GM12878 (cell line): ENCODE measurements around the gene ANAPC2. TPM values are rescaled to one million over a fixed set of nuclear protein-coding genes. Genes with fewer than 3 reads are reported as not detected.

Experiments
- ATAC-seq: fragments of 200-7000 bp; cut with Tn5 transposase; 3 replicates; pipeline ENCODE4 v1.9.1; 2020; ENCODE audit warnings: mild to moderate bottlenecking, moderate library complexity
- BruUV-seq: library from RNA; stranded (reverse); fragments of 400-500 nt; replicated peaks from 2 replicates; lab custom pipeline; 2021; lab: Mats Ljungman, UMichigan
- CTCF ChIA-PET: fragments of 300-600 bp; sonication (Branson Sonifier 250); formaldehyde crosslinking; extraction: SDS; loops from one replicate; lab custom pipeline; 2021; ENCODE audit warnings: inconsistent platforms; lab: Yijun Ruan, JAX
- POLR2A ChIA-PET: fragments of 350-600 bp; formaldehyde crosslinking; extraction: SDS; loops from one replicate; lab custom pipeline; 2021; ENCODE audit warnings: inconsistent platforms; lab: Charles Lee
- RAD21 ChIA-PET: fragments of 300-600 bp; sonication (Branson Sonifier 250); formaldehyde crosslinking; loops from one replicate; lab custom pipeline; 2023; ENCODE audit warnings: antibody characterized with exemption; ENCODE audit not compliant: unreplicated experiment; lab: Charles Lee
- SMC1A ChIA-PET: fragments of 300-600 bp; sonication (Branson Sonifier 250); formaldehyde crosslinking; loops from one replicate; lab custom pipeline; 2023; ENCODE audit not compliant: unreplicated experiment, uncharacterized antibody; lab: Charles Lee
- DNase-seq: peaks from one replicate; pipeline ENCODE4 v3.0.0-alpha.2; 2011; ENCODE audit warnings: low read depth, low spot score
- FAIRE-seq: peaks from 3 replicates; lab custom pipeline; 2011; peaks lifted over from hg19 to GRCh38; lab: Jason Lieb, UNC
- H2AFZ ChIP-seq: 2 replicates; pipeline ENCODE4 v1.6.0; 2011; ENCODE audit warnings: low read depth, low read length, control low read depth; ENCODE audit not compliant: control insufficient read depth
- H3K27ac ChIP-seq: 2 replicates; pipeline ENCODE4 v1.5.1; 2011; ENCODE audit warnings: control low read depth; ENCODE audit not compliant: control insufficient read depth, insufficient read depth
- H3K27me3 ChIP-seq, 2 experiments: replicated peaks in 1 of 2; 2 replicates each; pipeline versions ENCODE4 v1.6.0 to v1.6.1; 2011; ENCODE audit warnings: low read length in 1 of 2; ENCODE audit not compliant: control insufficient read depth in 2 of 2, insufficient read depth in 2 of 2
- H3K36me3 ChIP-seq, 2 experiments: 2 replicates each; pipeline ENCODE4 v1.5.1; 2011; ENCODE audit warnings: low read length in 1 of 2; ENCODE audit not compliant: control insufficient read depth in 2 of 2, insufficient read depth in 2 of 2
- H3K4me1 ChIP-seq: 2 replicates; pipeline ENCODE4 v1.6.1; 2011; ENCODE audit warnings: mild to moderate bottlenecking, low read length, moderate library complexity, mixed read lengths; ENCODE audit not compliant: control insufficient read depth, insufficient read depth
- H3K4me2 ChIP-seq: 2 replicates; pipeline ENCODE4 v1.6.0; 2011; ENCODE audit warnings: control low read depth; ENCODE audit not compliant: control insufficient read depth, insufficient read depth
- H3K4me3 ChIP-seq: fragments of 200-600 bp; sonication (generic); 2 replicates; pipeline ENCODE4 v1.5.1; 2016
- H3K79me2 ChIP-seq: 2 replicates; pipeline ENCODE4 v1.6.0; 2011; ENCODE audit warnings: low read length; ENCODE audit not compliant: control insufficient read depth, insufficient read depth
- H3K9ac ChIP-seq: 2 replicates; pipeline ENCODE4 v1.8.0; 2011; ENCODE audit warnings: low read length, control low read depth, mixed read lengths; ENCODE audit not compliant: control insufficient read depth, insufficient read depth
- H3K9me3 ChIP-seq: replicated peaks from 3 replicates; pipeline ENCODE4 v1.5.1; 2011; ENCODE audit warnings: mild to moderate bottlenecking, low read length; ENCODE audit not compliant: control insufficient read depth, insufficient read depth
- H4K20me1 ChIP-seq: 2 replicates; pipeline ENCODE4 v1.6.0; 2011; ENCODE audit not compliant: control insufficient read depth, insufficient read depth
- BMI1 ChIP-seq: fragments of 450-650 bp; IDR thresholded peaks from 2 replicates; pipeline ENCODE4 v1.6.1; 2016; ENCODE audit warnings: mild to moderate bottlenecking, moderate library complexity, borderline replicate concordance
- CREM ChIP-seq: IDR thresholded peaks from 2 replicates; pipeline ENCODE4 v1.6.1; 2014; ENCODE audit warnings: antibody characterized with exemption, low read depth
- HDAC6 ChIP-seq: fragments of 200-600 bp; sonication (generic); IDR thresholded peaks from one replicate; pipeline ENCODE4 v1.8.0; 2017; ENCODE audit warnings: antibody characterized with exemption; ENCODE audit not compliant: unreplicated experiment
- JUND ChIP-seq: IDR thresholded peaks from 2 replicates; pipeline ENCODE4 v1.6.1; 2012; ENCODE audit warnings: low read depth, mild to moderate bottlenecking, low read length, improper control_type of control experiment, moderate library complexity
- MAX ChIP-seq: IDR thresholded peaks from 2 replicates; pipeline ENCODE4 v1.6.1; 2012; ENCODE audit warnings: low read depth, low read length, improper control_type of control experiment
- MLLT1 ChIP-seq: fragments of 450-650 bp; IDR thresholded peaks from 2 replicates; pipeline ENCODE4 v1.6.1; 2016; ENCODE audit warnings: mild to moderate bottlenecking
- NR2F1 ChIP-seq: fragments of 450-650 bp; conservative IDR thresholded peaks from 2 replicates; pipeline ENCODE4 v1.6.1; 2017; ENCODE audit warnings: mild to moderate bottlenecking
- TAF1 ChIP-seq: IDR thresholded peaks from 2 replicates; pipeline ENCODE4 v1.6.1; 2011; ENCODE audit warnings: mild to moderate bottlenecking, low read depth, low read length, borderline replicate concordance
- TBL1XR1 ChIP-seq: IDR thresholded peaks from 2 replicates; pipeline ENCODE4 v1.6.1; 2012; ENCODE audit warnings: low read depth, low read length, improper control_type of control experiment
- USF1 ChIP-seq: IDR thresholded peaks from 2 replicates; pipeline ENCODE4 v1.6.1; 2011; ENCODE audit warnings: borderline replicate concordance, low read depth, mild to moderate bottlenecking, moderate library complexity, mixed read lengths, low read length; ENCODE audit not compliant: insufficient read depth; ENCODE audit errors: extremely low read length
- ZNF687 ChIP-seq: fragments of 450-650 bp; IDR thresholded peaks from 2 replicates; pipeline ENCODE4 v1.6.1; 2017; ENCODE audit warnings: mild to moderate bottlenecking, moderate library complexity
- WGBS: methylation state at CpG from one replicate; pipeline ENCODE4 v1.1.6; 2016; ENCODE audit warnings: low lambda C conversion rate; ENCODE audit not compliant: insufficient replicate concordance, insufficient coverage; ENCODE audit errors: missing lambda C conversion rate; 5-methylcytosine and 5-hydroxymethylcytosine counted together
- in situ Hi-C: fragments of 300-500 bp; cut with MboI; formaldehyde crosslinking; loops from 9 replicates; pipeline ENCODE4 v1.14.3; 2018; ENCODE audit warnings: mixed read lengths
- intact Hi-C: fragments of 100-400 bp; cut with micrococcal nuclease; formaldehyde crosslinking; loops from one replicate; pipeline ENCODE4 v1.14.2; 2022; ENCODE audit not compliant: unreplicated experiment
- polyA plus RNA-seq, 11 experiments: library from polyadenylated mRNA; depleted of rRNA in 4 of 11; unstranded in 6 of 11; stranded (reverse) in 5 of 11; fragments of >200 nt; fragmentation: Nextera tagmentation in 4 of 11; fragmentation: Illumina TruSeq in 1 of 11; extraction: Ambion mirVana in 4 of 11; extraction: Trizol in 1 of 11; gene quantifications; 1 replicate in 1 of 11; 2 replicates in 10 of 11; pipeline versions ENCODE4 v1.2.1 to v1.2.3, GENCODE V29; 2011 to 2016; ENCODE audit warnings: inconsistent platforms in 2 of 11, missing spikeins in 2 of 11, low read depth in 1 of 11
- total RNA-seq, 4 experiments: library from RNA; depleted of rRNA in 3 of 4; stranded (reverse); fragments of >200 nt in 3 of 4; fragmentation: Illumina TruSeq in 1 of 4; extraction: Trizol in 1 of 4; gene quantifications; 2 replicates each; pipeline versions ENCODE4 v1.2.1 to v1.2.3, GENCODE V29; 2013 to 2021

ANAPC2 gene
- total and polyA plus RNA-seq, 10 of the 15 experiments (the other 5 are each of a cell fraction or from before 2014, with no cell fraction given) = 0.03 to 65.2 (median 20.5) TPM

- CTCF ChIA-PET = interaction anchor here (0.6 to 1.9 kb wide), 7 partner anchors 12 to 76 kb away, joined by 3 to 11 read pairs (median 4); partner anchors contain the start of genes ANAPC2 and SSNA1
- H3K79me2 ChIP-seq = peaks cover 26% of the 10 kb centered on the region
- TF ChIP-seq MAX (peak; percentile 51; the same call in 1 of the 2 replicates), TBL1XR1 (peak; percentile 22; the same call in 1 of the 2 replicates), JUND (no peak), CREM (peak; percentile 40; the same call in 1 of the 2 replicates), BMI1 (no peak), ZNF687 (peak; percentile 59), TAF1 (peak; percentile 87), USF1 (no peak), NR2F1 (peak; percentile 88), MLLT1 (no peak), HDAC6 (no peak)
Measured at GRCh38 chr9:137200311-137201204, 12.2 kb upstream of the ANAPC2 start, which contains the start of gene TPRN. TPRN (minus strand) TSS chr9:137200741; CDS start chr9:137200711, 30 bp downstream.

More at GRCh38 chr9:137200311-137201204, 12.2 kb upstream of the ANAPC2 start, which contains the start of gene TPRN:
- WGBS = under 1% methylated on average over 78 of the region's 118 CpGs
- intact Hi-C loops (loop anchor here (2.0 kb wide), 2 partner anchors 22 to 78 kb away; partner anchors contain the start of gene RNF208), in situ Hi-C loops (no loop called here)
- Histone ChIP-seq H2AFZ (peak within 1 kb of the TSS; percentile 74), H3K27me3 (no peaks in the 10 kb centered on the region), H3K9me3 (no peaks in the 10 kb centered on the region), H3K36me3 (no peaks in the 10 kb centered on the region), H3K9ac (peak within 1 kb of the TSS; percentile 78), H3K4me3 (peak within 1 kb of the TSS; percentile 77), H3K27ac (peak within 1 kb of the TSS; percentile 62), H3K4me2 (peak within 1 kb of the TSS; percentile 86), H3K4me1 (peaks cover 32% of the 10 kb centered on the region), H4K20me1 (no peaks in the 10 kb centered on the region)
- FAIRE-seq (peak; percentile 99), DNase-seq (peak; percentile 95), ATAC-seq (peak; percentile 96)
- ChIA-PET SMC1A (interaction anchor here (1.0 to 4.6 kb wide), 5 partner anchors 11 to 253 kb away, joined by 3 to 18 read pairs (median 4); partner anchors contain the start of genes CYSRT1 and RNF208), POLR2A (interaction anchor here (0.5 to 8.0 kb wide), 18 partner anchors 11 to 225 kb away, joined by 3 to 68 read pairs (median 5); partner anchors contain the start of genes CYSRT1, MAN1B1, RNF208 and SAPCD2), RAD21 (interaction anchor here (0.7 to 1.5 kb wide), 9 partner anchors 12 to 112 kb away, joined by 3 to 9 read pairs (median 4); partner anchors contain the start of genes ANAPC2, RNF208, SSNA1 and TUBB4B)
- BruUV-seq = no TSS peak
